Measurements from ENCODE around the gene PRKCE. TPM values are rescaled to one million over a fixed set of nuclear protein-coding genes. Genes with fewer than 3 reads are reported as not detected.

The PRKCE gene
- total RNA-seq, 1 experiment from 2014 or later, result 1.3 TPM

GRCh38 chr2:45649858-45650811 is 1.3 kb upstream of the PRKCE start:
- H2BK5ac ChIP-seq (ENCODE audit: insufficient read length, low read length), result no peak overlapping the region
- H3K9ac ChIP-seq (ENCODE audit: extremely low read depth, insufficient read length, low read length), result no peak overlapping the region
- peaks cover 45% of the 10 kb centered on the region for H3K27me3 ChIP-seq (ENCODE audit: insufficient read depth, low read length)
- H3K9me3 ChIP-seq (ENCODE audit: control insufficient read depth, low read depth, low read length), result no peaks in the 10 kb centered on the region
- no peak overlapping the region for H3K4ac ChIP-seq (ENCODE audit: low read depth, low read length)
- no peak overlapping the region for H3K56ac ChIP-seq (ENCODE audit: insufficient read length, low read depth, low read length)
- no peak overlapping the region for H4K91ac ChIP-seq (ENCODE audit: insufficient read length, low read depth, low read length)
- Mint-ChIP-seq H3K27me3 (ENCODE audit: low read depth) (peaks cover 88% of the 10 kb centered on the region), H3K36me3 (ENCODE audit: insufficient read depth in 1 of 3, low read depth in 3 of 3) (no peaks in the 10 kb centered on the region; a peak in 2 of 7 replicates), H3K4me1 (peaks cover 17% of the 10 kb centered on the region in 2 experiments), H3K27ac (no peak overlapping the region), H3K9me3 (no peaks in the 10 kb centered on the region; a peak in 1 of 5 replicates), H3K4me3 (peak overlapping the region; percentile 92 to 99)
- H3K18ac ChIP-seq (ENCODE audit: insufficient read length, low read depth, low read length), result no peak overlapping the region
- peaks cover 3% of the 10 kb centered on the region for H4K20me1 ChIP-seq (ENCODE audit: control insufficient read depth, insufficient read depth, insufficient read length)
- no peak overlapping the region for H3T11ph ChIP-seq (ENCODE audit: low read length)
- no peak overlapping the region for H3K14ac ChIP-seq (ENCODE audit: insufficient read depth, low read length)
- no peak overlapping the region for H3K23ac ChIP-seq (ENCODE audit: insufficient read length, low read depth, low read length)
- no peak overlapping the region for H4K5ac ChIP-seq (ENCODE audit: insufficient read length, low read depth, low read length)
- H2AFZ ChIP-seq (ENCODE audit: low read length), result no peak overlapping the region
- H3K23me2 ChIP-seq (ENCODE audit: insufficient read length, low read depth, low read length, poor library complexity, severe bottlenecking), result peaks cover 28% of the 10 kb centered on the region
- DNase-seq, result peak; percentile 61
- no peak overlapping the region for H2BK120ac ChIP-seq (ENCODE audit: low read depth, low read length, poor library complexity, severe bottlenecking)
- TF ChIP-seq, protein P1, sequence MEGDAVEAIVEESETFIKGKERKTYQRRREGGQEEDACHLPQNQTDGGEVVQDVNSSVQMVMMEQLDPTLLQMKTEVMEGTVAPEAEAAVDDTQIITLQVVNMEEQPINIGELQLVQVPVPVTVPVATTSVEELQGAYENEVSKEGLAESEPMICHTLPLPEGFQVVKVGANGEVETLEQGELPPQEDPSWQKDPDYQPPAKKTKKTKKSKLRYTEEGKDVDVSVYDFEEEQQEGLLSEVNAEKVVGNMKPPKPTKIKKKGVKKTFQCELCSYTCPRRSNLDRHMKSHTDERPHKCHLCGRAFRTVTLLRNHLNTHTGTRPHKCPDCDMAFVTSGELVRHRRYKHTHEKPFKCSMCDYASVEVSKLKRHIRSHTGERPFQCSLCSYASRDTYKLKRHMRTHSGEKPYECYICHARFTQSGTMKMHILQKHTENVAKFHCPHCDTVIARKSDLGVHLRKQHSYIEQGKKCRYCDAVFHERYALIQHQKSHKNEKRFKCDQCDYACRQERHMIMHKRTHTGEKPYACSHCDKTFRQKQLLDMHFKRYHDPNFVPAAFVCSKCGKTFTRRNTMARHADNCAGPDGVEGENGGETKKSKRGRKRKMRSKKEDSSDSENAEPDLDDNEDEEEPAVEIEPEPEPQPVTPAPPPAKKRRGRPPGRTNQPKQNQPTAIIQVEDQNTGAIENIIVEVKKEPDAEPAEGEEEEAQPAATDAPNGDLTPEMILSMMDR (conservative IDR thresholded peaks at IDR 0.05), result no peak
- H2AK5ac ChIP-seq (ENCODE audit: insufficient read length, low read length), result no peak overlapping the region
- no peak overlapping the region for H2BK12ac ChIP-seq (ENCODE audit: insufficient read length, low read depth, low read length)
- H2BK20ac ChIP-seq (ENCODE audit: low read depth, low read length, poor library complexity, severe bottlenecking), result no peak overlapping the region
- no peak overlapping the region for H4K8ac ChIP-seq (replicated peaks; ENCODE audit: insufficient read length, low read depth, low read length)
- no peak overlapping the region for H2BK15ac ChIP-seq (ENCODE audit: low read depth, low read length)
- no peaks in the 10 kb centered on the region for H3K79me1 ChIP-seq (ENCODE audit: insufficient read depth, low read depth, low read length, poor library complexity, severe bottlenecking)
- WGBS (ENCODE audit: extremely low coverage, insufficient read length, low lambda C conversion rate), result no CpG with 5 or more reads among the region's 66 CpGs
- no peaks in the 10 kb centered on the region for H3K4me1 ChIP-seq (ENCODE audit: insufficient read depth, low read length)
- H3K27ac ChIP-seq (ENCODE audit: insufficient read length, low read depth, low read length), result no peak overlapping the region
- H3K4me2 ChIP-seq (ENCODE audit: insufficient read depth, insufficient read length, low read length), result peak overlapping the region; percentile 76
- no peaks in the 10 kb centered on the region for H3K79me2 ChIP-seq (ENCODE audit: insufficient read depth, low read length)
